ENCODE measurements around the gene TRIM17. TPM values are rescaled to one million over a fixed set of nuclear protein-coding genes. Genes with fewer than 3 reads are reported as not detected.

Gene TRIM17
- total RNA-seq, 4 donors from 2014 or later: not detected

DNA sequence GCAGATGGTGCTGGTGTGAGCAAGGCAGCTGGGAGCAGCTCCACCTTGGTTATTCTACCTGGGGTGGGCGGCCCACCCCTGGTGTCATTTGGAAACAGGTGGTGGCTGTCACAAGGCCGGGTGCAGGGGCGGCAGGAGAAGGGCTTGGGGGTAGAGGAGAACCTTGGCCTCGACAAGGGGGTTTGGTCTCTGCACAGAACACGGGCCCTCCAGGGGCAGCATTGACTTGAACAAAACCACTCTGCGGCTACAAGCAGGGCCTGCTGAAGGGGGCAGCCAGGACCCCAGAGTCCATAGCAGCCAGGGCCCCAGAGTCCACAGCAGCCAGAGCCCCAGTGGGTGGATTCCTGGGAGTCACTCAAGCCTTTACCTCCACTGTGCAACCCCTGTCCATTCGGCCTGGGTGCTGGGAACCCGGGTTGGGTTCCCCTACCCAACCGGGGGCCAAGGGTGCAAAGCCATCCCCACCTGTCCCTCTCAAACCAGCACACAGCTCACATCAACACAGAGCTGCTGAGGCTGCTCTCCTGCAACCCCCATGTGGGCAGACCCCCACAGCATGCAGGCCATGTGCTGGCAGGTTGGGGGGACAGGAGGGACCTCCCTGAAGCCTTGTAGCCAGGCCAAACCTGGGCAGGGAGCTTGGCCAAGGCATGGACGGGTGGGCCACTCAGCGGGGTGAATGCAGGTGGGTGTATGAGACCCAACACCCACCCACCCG is 17.8 kb downstream of the TRIM17 start:
- in situ Hi-C loops (cut with MboI; ENCODE audit: low sequenced_read_pairs in 4 of 4) (no loop called here), intact Hi-C loops (cut with DNase I; ENCODE audit: low total_unique reads) (no loop called here)
- DNase-seq (peak in 1 of 2 donors; percentile 12), ATAC-seq (no peak)
- H3K27ac ChIP-seq: no peak overlapping the region
- no peak overlapping the region for H3K4me3 ChIP-seq
- no peaks in the 10 kb centered on the region for H3K4me1 ChIP-seq
- TF ChIP-seq, protein P1, sequence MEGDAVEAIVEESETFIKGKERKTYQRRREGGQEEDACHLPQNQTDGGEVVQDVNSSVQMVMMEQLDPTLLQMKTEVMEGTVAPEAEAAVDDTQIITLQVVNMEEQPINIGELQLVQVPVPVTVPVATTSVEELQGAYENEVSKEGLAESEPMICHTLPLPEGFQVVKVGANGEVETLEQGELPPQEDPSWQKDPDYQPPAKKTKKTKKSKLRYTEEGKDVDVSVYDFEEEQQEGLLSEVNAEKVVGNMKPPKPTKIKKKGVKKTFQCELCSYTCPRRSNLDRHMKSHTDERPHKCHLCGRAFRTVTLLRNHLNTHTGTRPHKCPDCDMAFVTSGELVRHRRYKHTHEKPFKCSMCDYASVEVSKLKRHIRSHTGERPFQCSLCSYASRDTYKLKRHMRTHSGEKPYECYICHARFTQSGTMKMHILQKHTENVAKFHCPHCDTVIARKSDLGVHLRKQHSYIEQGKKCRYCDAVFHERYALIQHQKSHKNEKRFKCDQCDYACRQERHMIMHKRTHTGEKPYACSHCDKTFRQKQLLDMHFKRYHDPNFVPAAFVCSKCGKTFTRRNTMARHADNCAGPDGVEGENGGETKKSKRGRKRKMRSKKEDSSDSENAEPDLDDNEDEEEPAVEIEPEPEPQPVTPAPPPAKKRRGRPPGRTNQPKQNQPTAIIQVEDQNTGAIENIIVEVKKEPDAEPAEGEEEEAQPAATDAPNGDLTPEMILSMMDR (IDR thresholded peaks at IDR 0.05 in 4 of 5, conservative IDR thresholded peaks at IDR 0.05 in 1 of 5): no peak
- no peak for TF ChIP-seq POLR2A (IDR thresholded peaks at IDR 0.05)
- peaks cover 0 to 28% of the 10 kb centered on the region in 2 donors for H3K36me3 ChIP-seq
- H3K9me3 ChIP-seq: no peaks in the 10 kb centered on the region
- H3K27me3 ChIP-seq: no peaks in the 10 kb centered on the region

DNA sequence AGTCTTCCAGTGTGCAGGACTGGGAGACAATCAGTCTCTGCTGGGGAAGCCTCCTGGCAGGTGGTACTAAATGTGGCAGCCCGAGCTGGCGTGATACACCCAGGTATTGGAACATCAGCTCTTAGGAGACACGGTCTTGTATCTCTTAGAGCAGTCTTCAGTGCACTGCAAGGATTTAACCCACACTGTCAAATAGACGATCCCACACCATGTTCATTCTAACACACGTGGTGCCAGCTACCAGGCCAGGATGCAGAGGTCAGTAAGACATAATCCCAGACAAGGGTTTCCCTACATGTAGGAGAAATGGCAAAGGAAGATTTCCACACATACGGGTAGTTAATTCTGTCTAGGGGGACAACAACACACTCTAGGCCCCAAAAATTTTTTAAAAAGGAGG is 18.7 kb downstream of the TRIM17 start:
- no peak overlapping the region for H3K27ac ChIP-seq
- H3K9me3 ChIP-seq: no peaks in the 10 kb centered on the region
- intact Hi-C loops (cut with DNase I; ENCODE audit: low total_unique reads) (no loop called here), in situ Hi-C loops (cut with MboI; ENCODE audit: low sequenced_read_pairs in 4 of 4) (no loop called here)
- peaks cover 0 to 28% of the 10 kb centered on the region in 2 donors for H3K36me3 ChIP-seq
- DNase-seq (peak in 1 of 2 donors; percentile 8), ATAC-seq (no peak)
- TF ChIP-seq, protein P1 (IDR thresholded peaks at IDR 0.05 in 4 of 5, conservative IDR thresholded peaks at IDR 0.05 in 1 of 5): no peak
- no peak for TF ChIP-seq POLR2A (IDR thresholded peaks at IDR 0.05)
- H3K4me3 ChIP-seq: no peak overlapping the region
- no peaks in the 10 kb centered on the region for H3K27me3 ChIP-seq
- no peaks in the 10 kb centered on the region for H3K4me1 ChIP-seq

DNA sequence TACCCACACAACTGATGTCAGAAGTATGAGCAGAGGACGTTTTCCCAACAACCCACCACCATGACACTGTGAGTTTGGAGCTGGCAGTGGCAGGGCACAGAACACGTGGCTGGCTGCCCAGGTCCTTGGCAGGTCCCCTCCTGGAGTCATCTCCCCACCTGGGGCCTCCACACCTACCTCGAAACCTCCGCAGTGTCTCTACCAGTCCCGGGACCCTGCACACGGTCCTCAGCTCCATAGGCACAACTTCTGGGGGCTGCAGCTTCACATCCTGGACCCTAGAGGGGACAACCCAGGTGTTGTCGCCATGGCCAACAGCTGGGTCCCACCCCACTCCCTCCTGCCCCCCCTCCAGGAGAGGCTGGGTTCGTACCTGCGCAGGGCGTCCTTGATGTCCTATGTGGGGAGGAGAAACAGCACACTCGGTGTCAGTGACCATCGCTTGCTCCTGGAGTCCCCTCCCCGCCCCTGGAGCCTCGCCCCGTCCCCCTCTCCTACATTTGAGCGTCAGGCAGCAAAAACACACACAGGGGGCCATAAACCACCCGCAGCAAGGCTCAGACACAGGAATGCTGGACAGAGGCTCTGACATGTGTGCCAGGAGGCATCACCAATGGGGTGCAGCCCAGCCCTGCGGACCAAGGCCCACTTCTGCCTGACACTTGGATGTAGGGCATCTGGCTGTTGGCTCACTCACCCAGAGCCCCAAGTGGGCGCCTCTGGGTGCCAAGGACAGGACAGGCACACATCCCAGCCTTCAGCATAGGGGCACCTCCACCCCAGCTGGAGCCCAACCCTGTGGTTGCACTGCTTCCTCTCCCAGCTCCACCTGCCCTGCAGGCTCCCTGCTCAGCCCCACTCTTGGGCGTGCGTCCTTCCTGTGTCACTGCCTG is 19.6 kb downstream of the TRIM17 start:
- Histone ChIP-seq H3K9me3 (no peaks in the 10 kb centered on the region), H3K27me3 (no peaks in the 10 kb centered on the region), H3K36me3 (peaks cover 0 to 28% of the 10 kb centered on the region in 2 donors), H3K27ac (no peak overlapping the region), H3K4me1 (no peaks in the 10 kb centered on the region), H3K4me3 (no peak overlapping the region)
- TF ChIP-seq, protein P1 (IDR thresholded peaks at IDR 0.05 in 4 of 5, conservative IDR thresholded peaks at IDR 0.05 in 1 of 5): no peak
- TF ChIP-seq POLR2A (IDR thresholded peaks at IDR 0.05): no peak
- in situ Hi-C loops (cut with MboI; ENCODE audit: low sequenced_read_pairs in 4 of 4) (no loop called here), intact Hi-C loops (cut with DNase I; ENCODE audit: low total_unique reads) (no loop called here)
- DNase-seq (peak in 1 of 2 donors; percentile 11), ATAC-seq (no peak)

DNA sequence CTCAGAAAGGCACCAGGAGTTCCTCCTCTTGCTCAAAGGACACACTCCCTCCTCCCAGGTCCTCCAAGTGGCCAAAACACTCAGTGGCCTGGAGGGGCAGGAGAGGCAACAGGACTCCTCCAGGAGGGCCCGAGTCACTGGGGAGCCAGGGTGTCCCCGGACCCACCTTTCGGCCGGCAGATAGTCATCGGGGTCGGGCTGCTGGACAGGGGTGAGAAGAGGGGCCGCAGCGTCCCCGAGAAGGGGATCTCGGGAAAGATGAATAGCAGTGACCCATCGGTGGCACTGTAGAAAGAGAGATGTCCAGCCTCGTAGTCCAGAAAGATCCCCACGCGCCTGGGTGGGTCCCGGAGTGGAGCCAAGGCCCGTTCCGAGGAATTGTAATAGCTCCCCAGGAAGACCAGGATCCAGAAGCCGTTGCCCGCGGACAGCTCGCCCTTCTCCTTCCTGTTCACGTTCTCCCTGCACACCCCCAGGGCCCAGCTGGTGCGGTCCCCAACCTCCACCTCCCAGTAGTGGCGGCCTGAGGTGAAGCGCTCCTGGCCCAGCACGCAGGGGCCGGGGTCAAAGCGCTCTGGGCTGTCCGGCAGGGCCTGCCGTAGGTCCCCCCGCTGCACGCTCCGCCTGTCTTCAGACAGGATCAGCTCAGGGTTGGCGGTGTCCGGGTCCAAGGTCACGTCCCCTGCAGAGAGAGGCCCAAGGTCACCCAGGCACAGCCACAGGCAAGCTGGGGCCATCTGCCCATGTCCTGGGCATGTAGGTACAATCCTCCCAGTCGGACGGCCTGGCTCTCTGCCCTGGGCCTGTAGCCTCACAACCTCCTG is 21.9 kb downstream of the TRIM17 start:
- Histone ChIP-seq H3K4me3 (no peak overlapping the region), H3K27me3 (no peaks in the 10 kb centered on the region), H3K27ac (no peak overlapping the region), H3K36me3 (peaks cover 0 to 17% of the 10 kb centered on the region in 2 donors), H3K9me3 (no peaks in the 10 kb centered on the region), H3K4me1 (no peaks in the 10 kb centered on the region)
- intact Hi-C loops (cut with DNase I; ENCODE audit: low total_unique reads) (no loop called here), in situ Hi-C loops (cut with MboI; ENCODE audit: low sequenced_read_pairs in 4 of 4) (no loop called here)
- DNase-seq (no peak), ATAC-seq (no peak)
- no peak for TF ChIP-seq POLR2A (IDR thresholded peaks at IDR 0.05)
- TF ChIP-seq, protein P1 (IDR thresholded peaks at IDR 0.05 in 4 of 5, conservative IDR thresholded peaks at IDR 0.05 in 1 of 5): no peak
